Measurements from ENCODE around the gene PNLIPRP3.
A peak's percentile ranks its signal among the peaks of the same experiment; 100 is the strongest.

The PNLIPRP3 gene

DNA sequence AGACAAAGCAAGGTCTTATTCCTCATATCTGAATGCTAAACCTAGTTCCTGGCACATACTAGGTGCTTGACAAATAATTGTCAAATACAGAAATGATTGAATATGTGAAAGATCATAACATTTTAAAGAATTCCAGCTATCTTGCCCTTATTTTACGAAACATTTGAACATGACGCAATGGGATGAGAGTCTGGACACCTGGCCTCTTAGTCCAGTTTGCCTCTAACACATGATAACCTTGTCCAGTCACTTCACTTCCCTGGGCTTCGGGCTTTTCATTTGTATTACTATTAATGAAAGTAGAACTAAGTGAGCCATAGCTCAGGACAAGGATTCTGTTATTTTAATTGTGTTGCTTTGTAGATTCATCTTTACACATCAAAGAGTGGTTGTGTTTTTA lies 32.6 kb downstream of the PNLIPRP3 start:
- no peaks in the 10 kb centered on the region for H3K9me3 ChIP-seq (replicated peaks; ENCODE audit: insufficient read depth, low read length)
- H3K9me2 ChIP-seq (replicated peaks; ENCODE audit: insufficient read depth, low read length) = no peaks in the 10 kb centered on the region
- H2AFZ ChIP-seq (ENCODE audit: low read length) = no peak overlapping the region
- no peak for TF ChIP-seq EZH2phosphoT487 (IDR thresholded peaks at IDR 0.05; ENCODE audit: low read length)
- no peak for TF ChIP-seq EZH2 (optimal IDR thresholded peaks at IDR 0.05; ENCODE audit: low read depth, low read length)
- TF ChIP-seq CTCF (IDR thresholded peaks at IDR 0.05; ENCODE audit: low read length) = no peak
- H3K4me1 ChIP-seq (ENCODE audit: low read length) = 0 out of 2 replicates have a peak, but pooled peaks cover 6% of the 10 kb centered on the region
- no peak overlapping the region for H3K9ac ChIP-seq (ENCODE audit: low read length)
- H3K79me2 ChIP-seq (ENCODE audit: low read length) = no peaks in the 10 kb centered on the region
- H3K36me3 ChIP-seq (replicated peaks; ENCODE audit: insufficient read depth, low read length) = no peaks in the 10 kb centered on the region
- no peaks in the 10 kb centered on the region for H3F3A ChIP-seq (ENCODE audit: insufficient read depth, low read length)
- no peaks in the 10 kb centered on the region for H4K20me1 ChIP-seq (ENCODE audit: insufficient read depth, low read length)
- H3K27ac ChIP-seq (ENCODE audit: low read length) = no peak overlapping the region
- no peak for DNase-seq
- no peaks in the 10 kb centered on the region for H3K27me3 ChIP-seq (replicated peaks; ENCODE audit: insufficient read depth, low read length)
- no peak overlapping the region for H3K4me3 ChIP-seq (ENCODE audit: low read length)
- no peak overlapping the region for H3K4me2 ChIP-seq (ENCODE audit: low read depth, low read length)

DNA sequence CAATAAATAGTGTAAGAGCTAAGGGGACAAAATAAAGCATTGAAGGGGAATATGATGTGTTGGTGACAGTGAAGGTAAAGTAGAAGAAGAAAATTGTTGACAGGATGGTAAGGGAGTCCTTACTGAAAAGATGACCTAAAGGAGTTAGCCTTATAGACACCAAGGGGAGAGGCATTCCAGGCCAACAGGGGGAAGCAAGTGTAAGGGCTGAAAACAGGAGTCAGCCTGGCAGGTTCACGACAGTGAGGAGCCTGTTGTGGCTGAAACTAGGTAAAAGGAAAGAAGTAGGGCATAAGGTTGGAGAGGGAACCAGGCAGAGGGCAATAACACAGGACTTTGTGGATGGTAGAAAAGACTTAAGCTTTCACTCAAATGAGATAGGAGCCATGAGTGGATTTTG lies 34.0 kb downstream of the PNLIPRP3 start:
- no peaks in the 10 kb centered on the region for H4K20me1 ChIP-seq (ENCODE audit: insufficient read depth, low read length)
- no peaks in the 10 kb centered on the region for H3K79me2 ChIP-seq (ENCODE audit: low read length)
- no peak overlapping the region for H3K9ac ChIP-seq (ENCODE audit: low read length)
- TF ChIP-seq CTCF (IDR thresholded peaks at IDR 0.05; ENCODE audit: low read length) (no peak), EZH2phosphoT487 (IDR thresholded peaks at IDR 0.05; ENCODE audit: low read length) (no peak), EZH2 (optimal IDR thresholded peaks at IDR 0.05; ENCODE audit: low read depth, low read length) (no peak)
- H3K4me2 ChIP-seq (ENCODE audit: low read depth, low read length) = no peak overlapping the region
- H2AFZ ChIP-seq (ENCODE audit: low read length) = no peak overlapping the region
- no peaks in the 10 kb centered on the region for H3K27me3 ChIP-seq (replicated peaks; ENCODE audit: insufficient read depth, low read length)
- H3F3A ChIP-seq (ENCODE audit: insufficient read depth, low read length) = no peaks in the 10 kb centered on the region
- H3K9me2 ChIP-seq (replicated peaks; ENCODE audit: insufficient read depth, low read length) = no peaks in the 10 kb centered on the region
- peaks cover 13% of the 10 kb centered on the region for H3K4me1 ChIP-seq (ENCODE audit: low read length)
- no peaks in the 10 kb centered on the region for H3K9me3 ChIP-seq (replicated peaks; ENCODE audit: insufficient read depth, low read length)
- no peak overlapping the region for H3K27ac ChIP-seq (ENCODE audit: low read length)
- H3K4me3 ChIP-seq (ENCODE audit: low read length) = no peak overlapping the region
- no peaks in the 10 kb centered on the region for H3K36me3 ChIP-seq (replicated peaks; ENCODE audit: insufficient read depth, low read length)
- DNase-seq = no peak

DNA sequence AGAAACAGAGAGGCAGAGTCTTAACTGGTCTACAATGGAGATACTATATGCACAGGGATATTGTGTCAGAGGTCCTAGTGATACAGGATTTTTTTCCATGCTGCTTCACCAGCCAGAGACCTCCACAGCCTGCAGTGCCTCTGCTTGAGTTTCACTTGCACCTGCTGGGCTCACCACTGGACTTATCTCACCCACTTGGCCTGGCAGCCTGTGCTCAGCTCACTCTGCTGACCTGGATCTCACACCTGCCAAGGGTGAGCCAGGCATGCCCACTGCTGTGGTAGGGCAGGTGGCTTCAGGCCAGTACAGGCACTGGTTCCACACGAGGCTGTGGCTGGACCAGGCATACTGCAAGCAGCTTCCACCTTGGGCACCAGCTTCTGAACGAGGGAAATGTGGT lies 36.6 kb downstream of the PNLIPRP3 start:
- Histone ChIP-seq H3K9me3 (replicated peaks; ENCODE audit: insufficient read depth, low read length) (no peaks in the 10 kb centered on the region), H3K36me3 (replicated peaks; ENCODE audit: insufficient read depth, low read length) (no peaks in the 10 kb centered on the region), H3K27ac (ENCODE audit: low read length) (no peak overlapping the region), H3K27me3 (replicated peaks; ENCODE audit: insufficient read depth, low read length) (no peaks in the 10 kb centered on the region), H3K4me3 (ENCODE audit: low read length) (no peak overlapping the region), H3K79me2 (ENCODE audit: low read length) (no peaks in the 10 kb centered on the region), H3K9me2 (replicated peaks; ENCODE audit: insufficient read depth, low read length) (no peaks in the 10 kb centered on the region), H3K9ac (ENCODE audit: low read length) (no peak overlapping the region), H3K4me1 (ENCODE audit: low read length) (peaks cover 13% of the 10 kb centered on the region), H3K4me2 (ENCODE audit: low read depth, low read length) (no peak overlapping the region), H3F3A (ENCODE audit: insufficient read depth, low read length) (no peaks in the 10 kb centered on the region), H4K20me1 (ENCODE audit: insufficient read depth, low read length) (no peaks in the 10 kb centered on the region), H2AFZ (ENCODE audit: low read length) (no peak overlapping the region)
- peak; percentile 15 for DNase-seq
- TF ChIP-seq EZH2 (optimal IDR thresholded peaks at IDR 0.05; ENCODE audit: low read depth, low read length) (no peak), EZH2phosphoT487 (IDR thresholded peaks at IDR 0.05; ENCODE audit: low read length) (no peak), CTCF (IDR thresholded peaks at IDR 0.05; ENCODE audit: low read length) (no peak)
